GM18502 (cell line): ENCODE data around the gene ARID3A.
A peak's percentile ranks its signal among the peaks of the same experiment; 100 is the strongest.

Experiments used
- ATAC-seq: cut with Tn5 transposase; IDR thresholded peaks from one replicate; pipeline ENCODE4 v1.9.1; 2021; ENCODE audit warnings: mild to moderate bottlenecking; ENCODE audit not compliant: unreplicated experiment, poor library complexity

Gene ARID3A

GRCh38 chr19:911197-912033 is 14.4 kb upstream of the ARID3A start:
- ATAC-seq = no peak

GRCh38 chr19:912181-913079 is 13.4 kb upstream of the ARID3A start:
- no peak for ATAC-seq

- ATAC-seq = no peak
Observed at GRCh38 chr19:913080-913748, 12.6 kb upstream of the ARID3A start, which contains the start of gene R3HDM4. Gene R3HDM4, minus strand, starts transcription at chr19:913219. Its CDS starts 62 bp downstream, at chr19:913157.

GRCh38 chr19:916645-917322 is 9.1 kb upstream of the ARID3A start:
- no peak for ATAC-seq

- no peak for ATAC-seq
Observed at GRCh38 chr19:917323-918151, 8.3 kb upstream of the ARID3A start, which contains the start of gene KISS1R. Gene KISS1R, plus strand, starts transcription at chr19:917333. Its CDS starts 170 bp downstream, at chr19:917503.

- ATAC-seq = no peak
Observed at GRCh38 chr19:918152-918437, 7.7 kb upstream of the ARID3A start.

GRCh38 chr19:918481-919198 is 7.2 kb upstream of the ARID3A start:
- no peak for ATAC-seq

- ATAC-seq = no peak
Observed at GRCh38 chr19:919199-920050, 6.4 kb upstream of the ARID3A start.

- no peak for ATAC-seq
Observed at GRCh38 chr19:920051-920864, 5.6 kb upstream of the ARID3A start.

- ATAC-seq = no peak
Observed at GRCh38 chr19:924553-925086, 1.2 kb upstream of the ARID3A start.

GRCh38 chr19:925087-925525 is 729 bp upstream of the ARID3A start:
- ATAC-seq = peak; percentile 39

GRCh38 chr19:926323-926588 is 421 bp downstream of the ARID3A start:
- ATAC-seq = no peak

GRCh38 chr19:926589-927350 is 935 bp downstream of the ARID3A start:
- no peak for ATAC-seq

- no peak for ATAC-seq
Observed at GRCh38 chr19:927351-927779, 1.5 kb downstream of the ARID3A start.

GRCh38 chr19:927780-928401 is 2.1 kb downstream of the ARID3A start:
- ATAC-seq = no peak
